Mucosa of gallbladder (tissue), 1 donor: ENCODE results near the gene CST9. TPM values are rescaled to one million over a fixed set of nuclear protein-coding genes. Genes with fewer than 3 reads are reported as not detected.
"Not testable (repeated sequence)": the region's sequence is repeated elsewhere in the genome, so short reads cannot be mapped to it uniquely, and the experiment has no call there.

Experiments used
- DNase-seq: peaks from one replicate; pipeline ENCODE4 v3.0.0-alpha.2; 2020; ENCODE audit warnings: low spot score
- total RNA-seq: library from RNA; stranded (reverse); gene quantifications from one replicate; pipeline ENCODE4 v1.2.1, GENCODE V29; 2021
- donor health status: DM: no; HTN: no; CAD: no.

Gene CST9
- total RNA-seq, 1 donor from 2014 or later: not detected

DNA sequence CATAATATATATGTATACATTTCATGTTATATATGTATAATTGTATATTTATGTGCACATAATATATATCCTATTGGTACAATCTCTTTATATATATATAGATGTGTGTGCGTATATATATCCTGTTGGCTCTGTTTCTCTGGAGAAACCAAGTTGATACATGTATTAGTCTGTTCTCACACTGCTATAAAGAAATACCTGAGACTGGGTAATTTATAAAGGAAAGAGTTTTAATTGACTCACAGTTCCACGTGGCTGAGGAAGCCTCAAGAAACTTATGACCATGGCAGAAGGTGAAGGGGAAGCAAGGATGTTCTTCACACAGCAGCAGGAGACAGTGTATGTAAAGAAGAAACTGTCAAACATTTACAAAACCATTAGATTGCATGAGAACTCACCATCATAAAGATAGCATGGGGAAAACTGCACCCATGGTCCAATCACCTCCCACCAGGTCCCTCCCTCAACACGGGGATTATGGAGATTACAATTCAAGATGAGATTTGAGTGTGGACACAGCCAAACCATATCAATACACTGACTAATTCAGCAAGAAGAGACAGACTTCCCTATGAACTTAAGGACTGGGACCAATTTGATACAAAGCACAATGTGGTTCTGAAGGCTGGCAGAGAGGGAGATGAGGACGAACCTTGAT lies 18.1 kb upstream of the CST9 start:
- DNase-seq: no peak

DNA sequence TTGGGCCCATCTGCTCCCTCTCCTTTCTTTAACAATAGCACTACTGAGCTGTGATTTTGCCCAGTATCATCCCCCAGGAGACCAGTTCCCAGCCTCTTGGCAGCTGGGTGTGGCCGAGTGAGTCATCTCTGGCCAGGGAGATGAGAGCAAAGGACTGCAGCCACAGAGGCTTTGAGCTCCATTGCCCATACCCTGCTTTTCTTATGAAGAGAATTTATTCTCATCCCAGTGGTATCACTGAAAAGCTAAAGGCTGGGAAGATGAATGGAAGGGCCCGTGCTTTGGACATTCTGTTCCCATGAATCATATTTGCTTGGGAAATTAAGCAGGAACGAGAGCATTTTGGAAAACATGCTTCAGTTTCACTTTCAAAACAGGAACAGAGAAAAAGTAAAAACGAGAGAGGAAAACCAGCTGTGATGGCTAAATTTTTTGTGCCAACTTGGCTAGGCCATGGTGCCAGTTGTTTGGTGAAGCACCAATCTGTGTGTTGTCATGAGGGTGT lies 17.2 kb upstream of the CST9 start:
- peak; percentile 67 for DNase-seq

DNA sequence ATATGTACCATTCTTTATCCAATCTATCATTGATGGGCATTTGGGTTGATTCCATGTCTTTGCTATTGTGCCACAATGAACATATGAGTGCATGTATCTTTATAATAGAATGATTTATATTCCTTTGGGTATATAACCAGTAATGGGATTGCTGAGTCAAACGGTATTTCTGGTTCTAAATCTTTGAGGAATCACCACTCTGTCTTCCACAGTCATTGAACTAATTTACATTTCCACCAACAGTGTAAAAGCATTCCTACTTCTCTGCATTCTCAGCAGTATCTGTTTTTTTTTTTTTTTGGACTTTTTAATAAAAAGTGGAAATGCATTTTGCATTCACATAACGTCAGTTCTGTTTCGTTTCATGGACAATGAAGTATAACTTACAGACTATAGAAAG lies 16.7 kb upstream of the CST9 start:
- not testable (repeated sequence) for DNase-seq

DNA sequence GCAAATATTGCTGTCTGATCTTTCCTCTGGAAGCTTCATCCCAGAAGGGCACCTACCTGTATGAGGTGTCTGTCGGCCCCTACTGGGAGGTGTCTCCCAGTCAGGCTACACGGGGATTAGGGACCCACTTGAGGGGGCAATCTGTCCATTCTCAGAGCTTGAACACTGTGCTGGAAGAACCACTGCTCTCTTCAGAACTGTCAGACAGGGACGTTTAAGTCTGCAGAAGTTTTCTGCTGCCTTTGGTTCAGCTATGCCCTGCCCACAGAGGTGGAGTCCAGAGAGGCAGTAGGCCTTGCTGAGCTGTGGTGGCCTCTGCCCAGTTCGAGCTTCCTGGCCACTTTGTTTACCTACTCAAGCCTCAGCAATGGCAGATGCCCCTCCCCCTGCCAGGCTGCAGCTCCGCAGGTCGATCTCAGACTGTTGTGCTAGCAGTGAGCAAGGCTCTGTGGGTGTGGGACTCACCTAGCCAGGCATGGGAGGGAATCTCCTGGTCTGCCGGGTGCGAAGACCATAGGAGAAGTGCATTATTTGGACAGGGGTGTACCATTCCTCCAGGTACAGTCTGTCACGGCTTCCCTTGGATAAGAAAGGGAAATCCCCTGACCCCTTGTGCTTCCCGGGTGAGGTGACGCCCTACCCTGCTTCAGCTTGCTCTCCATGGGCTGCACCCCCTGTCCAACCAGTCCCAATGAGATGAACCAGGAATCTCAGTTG lies 15.1 kb upstream of the CST9 start:
- peak; percentile 82 for DNase-seq

DNA sequence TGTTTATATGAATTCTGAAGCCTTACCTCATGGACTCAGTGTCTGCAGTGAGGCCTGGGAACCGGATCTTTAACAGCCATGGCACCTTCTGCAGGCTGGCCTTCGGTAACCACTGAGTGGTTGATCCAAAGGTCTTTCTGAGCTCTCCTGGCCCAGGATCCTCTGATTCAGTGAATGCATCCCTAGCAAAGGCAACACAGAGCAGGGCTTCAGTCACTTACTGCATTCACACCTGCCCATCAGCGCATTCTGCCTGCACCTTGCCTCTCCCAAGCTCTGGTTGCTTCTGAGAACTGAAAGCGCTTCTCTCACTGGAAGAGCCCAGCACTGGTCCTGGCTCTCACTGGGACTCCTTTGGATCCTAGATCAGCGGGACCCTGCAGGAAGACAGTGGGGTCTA lies 8.4 kb upstream of the CST9 start:
- no peak for DNase-seq

DNA sequence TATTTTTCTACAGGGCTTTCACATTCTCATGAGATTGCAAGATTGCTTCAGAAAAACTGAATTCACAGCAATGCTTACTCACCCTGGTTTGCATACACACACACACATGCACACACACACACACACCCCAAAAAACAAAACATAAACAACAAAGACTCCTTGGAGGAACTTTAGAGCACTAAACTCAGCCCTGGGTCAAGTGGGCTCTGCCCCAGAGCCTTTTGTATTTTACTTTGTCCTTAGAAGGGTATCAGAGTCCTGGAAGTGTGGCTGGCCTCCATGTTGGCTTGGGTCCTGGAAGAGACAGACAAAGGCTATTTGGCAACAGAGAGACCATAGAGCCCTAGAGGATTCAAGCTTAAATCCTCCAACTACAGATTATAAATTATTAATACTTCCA lies 8.0 kb upstream of the CST9 start:
- no peak for DNase-seq

DNA sequence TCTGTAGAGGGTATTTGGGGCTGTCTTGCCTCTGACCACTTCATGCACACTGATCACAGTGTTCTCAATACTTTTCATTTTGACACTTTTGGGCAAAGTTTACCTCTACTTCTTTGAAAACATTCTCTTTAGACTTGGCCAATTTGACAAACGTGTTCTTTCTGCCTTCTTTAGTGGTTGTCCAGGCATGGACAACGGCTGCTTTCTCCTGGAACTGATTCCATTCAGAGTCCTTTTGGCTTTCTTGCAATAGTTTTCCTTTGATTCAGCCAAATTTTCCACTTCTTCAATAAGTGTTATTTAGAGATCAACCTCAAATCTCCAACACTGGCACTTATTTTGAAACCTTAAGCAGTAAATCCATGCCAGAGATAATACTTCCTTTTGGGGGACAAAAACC lies 6.7 kb upstream of the CST9 start:
- no peak for DNase-seq

DNA sequence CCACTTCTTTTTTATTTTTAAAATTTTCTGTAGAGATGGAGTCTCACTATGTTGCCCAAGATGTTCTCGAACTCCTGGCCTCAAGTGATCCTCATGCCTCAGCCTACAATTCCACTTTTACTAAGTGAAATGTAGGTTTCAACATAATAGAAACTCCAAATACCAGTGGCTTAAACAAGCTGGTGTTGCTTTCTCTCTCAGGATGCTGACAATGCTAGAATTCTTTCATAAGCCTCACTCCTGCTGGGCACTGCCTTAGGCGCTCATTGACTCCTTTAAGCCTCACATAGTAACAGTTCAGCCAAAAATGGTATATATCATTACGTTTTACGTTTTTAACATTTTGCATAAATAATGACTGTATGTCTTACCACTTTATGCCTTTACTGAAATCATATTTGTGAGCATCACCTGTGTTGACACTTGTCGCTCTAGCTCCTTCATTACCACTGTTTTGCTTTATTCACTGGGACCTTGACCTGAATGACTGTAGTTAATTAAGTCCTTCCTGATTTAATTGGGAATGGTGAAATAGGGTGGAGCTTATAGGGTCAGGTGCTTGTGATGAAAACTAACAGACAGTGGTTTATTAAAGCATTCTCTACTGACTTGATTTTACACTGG lies 3.9 kb upstream of the CST9 start:
- DNase-seq: no peak

DNA sequence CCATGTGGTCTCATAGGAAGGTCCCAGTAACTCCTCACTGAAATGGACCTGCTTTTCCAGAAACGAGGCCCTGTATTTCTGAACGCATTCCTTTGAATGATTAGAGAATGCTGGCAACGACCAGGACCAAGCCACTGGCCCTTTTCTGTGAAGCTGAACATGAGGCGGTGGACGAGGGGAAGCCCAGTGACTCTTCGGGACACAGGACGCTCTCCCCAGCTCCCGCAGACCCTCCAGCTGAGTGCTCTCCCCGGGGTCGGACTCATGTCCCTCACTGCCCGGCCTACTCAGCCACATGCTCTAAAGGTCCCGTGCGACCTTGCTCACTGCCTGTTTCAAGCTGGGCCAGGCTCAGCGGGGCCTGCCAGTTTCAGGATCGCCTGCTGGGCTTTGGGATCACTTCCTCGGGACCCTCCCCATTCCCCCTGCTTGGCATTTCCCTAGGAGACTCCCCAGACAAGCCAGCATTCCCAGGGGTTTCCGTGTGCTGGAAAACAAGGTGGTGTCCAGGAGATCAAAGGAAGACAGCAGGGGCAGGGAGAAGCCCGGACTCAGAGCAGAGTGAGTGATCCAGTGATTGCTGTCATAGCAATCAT lies 2.6 kb upstream of the CST9 start:
- DNase-seq: no peak

DNA sequence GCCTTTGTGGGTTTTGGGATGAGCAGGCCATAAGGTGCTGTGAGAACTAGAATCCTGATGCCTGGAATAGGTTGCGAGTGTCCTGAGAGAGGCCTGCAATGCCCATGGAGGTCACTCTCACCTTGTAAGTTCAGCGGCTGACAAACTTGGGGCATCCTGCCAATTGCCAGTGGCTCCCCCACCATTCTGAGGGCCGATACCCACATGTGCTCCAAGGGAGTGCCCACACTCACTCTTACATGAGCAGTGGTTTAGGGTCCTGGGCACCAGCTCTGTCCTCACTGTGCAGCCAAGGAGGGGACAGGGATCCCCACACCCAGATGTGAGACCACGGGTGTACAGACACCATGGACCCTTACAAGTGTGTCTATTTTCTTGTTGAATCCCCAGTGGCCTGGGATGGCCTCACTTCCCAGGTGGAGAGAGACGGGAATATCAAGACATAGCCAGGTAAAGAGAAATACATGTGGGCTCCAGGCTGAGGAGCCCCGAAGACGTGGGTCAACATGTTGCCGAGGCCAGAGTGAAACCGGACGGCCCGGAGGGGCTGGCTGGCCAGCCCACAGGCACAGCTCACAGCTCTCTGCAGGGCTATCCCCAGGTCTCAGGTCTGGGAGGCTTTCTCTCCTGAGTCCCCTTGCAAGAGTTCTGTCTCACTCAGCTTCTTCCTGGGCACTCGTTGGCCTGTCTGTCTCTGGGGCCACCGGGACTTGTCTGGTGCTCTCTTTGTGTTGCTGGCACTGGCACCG lies 2.0 kb upstream of the CST9 start:
- DNase-seq: no peak

DNA sequence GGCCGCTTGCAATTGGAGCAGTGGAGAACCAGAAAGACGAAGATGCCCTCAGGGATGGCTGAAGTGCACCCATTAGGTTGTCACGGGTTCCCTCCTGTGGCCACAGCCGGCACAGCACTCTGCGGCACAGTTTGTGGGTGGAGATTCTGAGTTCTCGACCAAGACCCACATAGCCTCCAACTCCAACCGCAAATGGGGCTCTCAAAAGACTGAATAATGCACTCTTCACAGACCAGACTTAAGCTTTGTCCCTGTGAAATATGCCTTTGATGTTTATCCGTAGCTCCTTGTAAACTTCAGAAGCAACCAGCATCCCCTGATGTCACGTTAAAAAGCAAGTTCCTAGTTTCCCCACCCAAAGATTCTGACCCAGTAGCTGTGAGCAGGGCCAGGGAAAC lies 934 bp upstream of the CST9 start:
- peak; percentile 79 for DNase-seq

DNA sequence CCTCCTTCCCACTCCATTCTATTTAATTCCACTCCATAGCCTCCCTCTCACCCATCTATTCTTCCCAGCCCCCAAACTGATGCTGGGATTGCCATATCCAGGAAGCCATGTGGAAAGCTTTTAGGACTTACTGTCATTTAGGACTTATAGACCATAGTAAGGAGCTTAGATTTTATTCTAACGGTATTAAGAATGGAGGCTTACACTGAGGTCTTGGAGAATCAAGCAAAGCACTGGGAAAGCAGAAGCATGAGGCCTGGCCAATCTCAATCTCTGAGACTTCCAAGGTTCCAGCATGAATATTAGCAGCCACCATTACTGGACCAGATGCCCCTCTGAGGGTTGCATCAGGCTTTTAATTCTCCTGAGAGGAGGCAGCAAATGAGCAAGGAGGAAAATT lies 1.4 kb downstream of the CST9 start:
- no peak for DNase-seq

DNA sequence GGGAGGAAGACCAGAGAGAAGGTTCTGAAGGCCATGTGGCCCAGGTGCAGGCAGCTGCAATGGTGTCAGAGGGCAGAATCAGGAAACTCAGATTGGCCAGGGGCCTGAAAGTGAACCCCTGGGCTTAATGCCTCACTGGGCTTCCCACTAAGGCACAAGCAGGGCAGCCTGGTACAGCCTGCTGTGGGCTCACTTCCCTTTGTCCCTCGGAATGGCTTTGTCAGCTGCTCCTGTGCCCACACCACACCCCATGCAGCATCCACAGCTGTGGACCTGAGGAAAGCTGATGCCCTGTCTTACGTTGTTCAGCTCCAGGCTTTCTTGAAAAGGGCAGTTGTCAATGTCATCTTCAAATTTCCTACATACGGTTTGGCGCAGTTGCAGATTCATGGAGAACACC lies 2.4 kb downstream of the CST9 start:
- DNase-seq: no peak

DNA sequence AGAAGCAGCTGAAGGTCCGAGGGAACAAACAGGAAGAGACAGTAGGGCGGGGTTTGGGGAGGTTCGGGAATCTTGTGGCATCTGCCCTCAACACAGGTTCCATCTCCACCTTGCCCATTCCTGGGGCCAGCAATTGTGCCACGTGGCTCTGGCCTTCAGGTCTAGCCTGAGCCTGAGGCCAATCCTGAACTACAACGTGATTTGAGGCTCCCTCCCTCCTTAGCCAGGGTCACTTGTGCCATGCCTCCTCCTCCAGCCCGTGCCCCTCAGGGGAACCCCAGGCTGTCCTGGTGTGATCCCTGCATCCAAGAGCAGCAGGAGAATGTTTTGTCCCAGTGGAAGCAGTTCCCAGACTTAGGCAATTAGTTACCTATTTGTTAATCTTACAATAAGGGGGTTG lies 3.0 kb downstream of the CST9 start:
- no peak for DNase-seq

DNA sequence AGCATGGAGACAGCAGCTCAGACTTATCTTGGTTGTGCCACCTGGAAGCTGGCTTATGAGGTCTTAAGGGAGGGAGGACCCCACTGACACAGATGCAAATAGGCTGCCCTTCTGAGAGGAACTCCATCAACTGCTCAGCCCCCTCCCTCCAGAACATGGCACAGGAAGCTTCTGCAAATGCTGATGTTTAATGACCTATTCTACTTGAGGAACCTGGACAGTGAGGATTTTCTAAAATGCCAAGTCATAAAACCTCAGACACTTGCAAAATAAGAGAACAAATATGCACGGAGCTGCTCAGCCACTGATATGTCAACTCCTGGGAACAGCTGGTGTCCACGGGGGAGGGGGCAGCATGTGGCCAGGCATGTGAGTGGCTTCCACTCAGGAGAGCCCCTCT lies 3.5 kb downstream of the CST9 start:
- DNase-seq: no peak

DNA sequence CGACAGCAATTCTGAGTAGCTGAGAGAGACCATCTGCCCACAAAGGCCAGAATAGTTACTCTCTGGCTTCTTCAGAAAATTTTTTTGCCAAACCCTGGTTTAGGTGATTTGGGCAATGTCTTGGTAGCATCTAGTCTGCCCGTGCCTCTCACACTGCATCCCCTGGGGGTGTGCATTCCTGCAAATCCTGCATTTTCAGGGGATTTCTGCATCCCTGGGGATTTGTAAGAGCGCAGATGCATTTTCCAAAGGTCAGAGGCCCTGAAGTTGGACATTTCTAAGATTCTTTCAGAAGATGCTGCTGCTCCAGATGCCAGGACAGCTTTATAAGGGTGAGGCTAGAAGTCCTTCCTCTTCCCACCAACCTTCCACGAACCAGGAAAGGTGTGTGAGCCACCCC lies 4.0 kb downstream of the CST9 start:
- no peak for DNase-seq

DNA sequence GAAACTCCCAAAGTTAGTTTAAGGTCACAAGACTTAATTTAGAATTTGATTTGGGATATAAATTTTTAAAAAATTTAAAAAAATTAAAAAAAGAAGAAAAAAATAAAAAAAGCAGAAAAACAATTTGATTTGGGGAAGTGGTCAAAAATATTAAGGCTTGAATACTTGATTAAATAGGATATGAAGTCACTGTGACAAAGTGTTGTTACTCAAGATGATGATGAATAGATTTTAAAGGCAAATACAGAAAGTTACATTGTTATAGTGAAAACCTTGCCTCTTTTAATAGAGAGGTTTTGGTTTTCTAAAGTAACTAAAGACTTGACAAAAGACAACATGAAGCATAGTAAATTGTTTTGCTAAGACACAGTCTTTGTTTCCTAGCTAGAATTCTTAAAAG lies 7.2 kb downstream of the CST9 start:
- DNase-seq: no peak

DNA sequence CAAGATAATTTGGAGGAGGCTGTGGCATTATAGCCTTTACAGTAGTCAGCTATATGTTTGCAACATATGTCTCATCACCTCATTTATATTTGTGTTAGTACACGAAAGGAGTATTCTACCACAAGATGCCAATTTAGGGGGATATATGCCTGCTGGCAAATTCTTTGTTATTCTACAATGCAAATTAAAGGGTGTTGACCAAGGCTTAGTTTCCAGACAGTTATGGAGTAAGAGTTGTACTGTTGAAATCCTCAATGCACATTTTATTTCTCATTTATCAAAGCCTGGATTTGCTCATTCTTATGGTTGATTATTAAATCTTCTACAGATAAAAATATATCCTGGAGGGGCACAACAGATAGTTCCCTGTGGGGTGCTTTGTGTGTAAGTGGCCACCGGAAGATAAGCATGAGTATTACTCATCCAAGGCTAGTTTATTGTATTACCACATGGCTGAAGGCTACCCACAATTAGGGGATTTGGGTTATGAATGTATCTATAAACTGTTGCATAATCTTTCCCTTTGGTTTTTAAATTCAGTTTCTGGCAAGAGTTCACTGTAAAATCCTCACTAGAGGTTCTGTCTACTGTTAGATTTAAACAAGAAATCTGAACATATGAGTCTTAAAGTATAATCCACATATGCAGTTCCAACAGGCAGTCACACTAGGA lies 9.0 kb downstream of the CST9 start:
- DNase-seq: no peak

DNA sequence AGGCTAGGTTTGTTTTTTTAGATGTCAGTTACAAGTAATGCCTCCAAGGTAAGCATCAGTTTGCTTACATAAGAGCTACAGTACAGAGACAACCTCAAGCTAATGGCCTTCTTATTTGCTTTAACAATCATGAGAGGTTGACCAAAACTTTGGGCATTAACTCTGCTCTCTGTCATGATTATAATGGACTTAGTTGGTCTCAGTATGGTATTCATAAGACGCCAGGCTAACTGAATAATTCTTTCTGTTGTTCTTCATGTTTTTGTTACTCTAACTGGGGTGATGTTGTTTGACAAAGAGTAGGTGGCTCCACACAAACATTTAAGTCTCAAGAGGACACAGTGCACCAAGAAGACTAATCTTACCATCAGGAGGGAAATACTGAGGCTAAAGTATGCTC lies 9.8 kb downstream of the CST9 start:
- DNase-seq: no peak

DNA sequence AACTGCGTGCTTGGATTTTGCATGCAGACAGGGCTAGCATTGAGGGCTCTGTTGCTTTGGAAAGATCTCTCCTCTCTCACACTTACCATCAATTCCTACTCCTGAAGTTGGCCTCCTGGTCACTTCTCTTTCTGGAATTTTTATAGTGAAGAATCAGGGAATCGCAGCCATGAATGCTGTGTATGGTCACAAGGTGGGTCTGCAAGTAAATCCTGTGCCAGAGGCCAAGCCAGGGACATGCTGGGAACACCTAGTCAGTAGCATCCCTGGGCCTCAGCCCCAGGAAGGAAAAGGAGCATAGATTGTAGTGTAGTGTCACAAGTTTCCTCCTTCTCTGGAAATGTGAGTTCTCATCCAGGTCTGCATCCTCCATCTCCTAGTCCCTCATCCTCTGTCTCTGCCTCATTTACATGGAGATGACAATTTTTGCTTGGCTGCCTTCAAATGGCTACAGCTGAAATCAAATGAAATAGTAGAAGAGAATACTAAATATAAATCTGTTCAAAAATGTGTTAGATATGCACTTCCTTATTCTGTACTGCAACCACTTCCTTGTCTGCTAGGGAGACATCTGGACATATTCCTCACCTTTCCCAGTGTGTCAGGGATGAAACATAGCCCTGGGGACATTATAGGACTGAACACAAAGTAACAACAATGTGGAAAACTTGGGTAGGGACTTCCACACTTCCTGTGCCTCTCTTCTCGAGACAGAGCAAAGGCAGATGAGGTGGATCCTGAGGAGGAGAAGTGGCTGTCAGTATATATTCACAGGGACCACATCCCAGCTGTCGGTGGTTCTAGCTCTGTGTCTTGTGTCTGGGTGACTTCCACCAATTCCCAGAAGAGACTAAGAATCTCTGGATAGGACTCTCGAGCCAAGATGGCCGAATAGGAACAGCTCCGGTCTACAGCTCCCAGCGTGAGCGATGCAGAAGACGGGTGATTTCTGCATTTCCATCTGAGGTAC lies 17.0 kb downstream of the CST9 start:
- no peak for DNase-seq
